IPS-18a (cell line): Measurements from ENCODE around the gene CWF19L2.
A peak's percentile ranks its signal among the peaks of the same experiment; 100 is the strongest.
"Not testable (repeated sequence)": the region's sequence is repeated elsewhere in the genome, so short reads cannot be mapped to it uniquely, and the experiment has no call there.

Experiments
- H3K27ac ChIP-seq: one replicate; pipeline ENCODE4 v1.5.1; 2013; ENCODE audit warnings: low read length
- H3K27me3 ChIP-seq: one replicate; pipeline ENCODE4 v1.6.1; 2013; ENCODE audit warnings: mild to moderate bottlenecking, low read length; ENCODE audit not compliant: control insufficient read depth, insufficient read depth
- H3K36me3 ChIP-seq: one replicate; pipeline ENCODE4 v1.6.1; 2013; ENCODE audit warnings: low read depth, low read length; ENCODE audit not compliant: control insufficient read depth
- H3K4me1 ChIP-seq: one replicate; pipeline ENCODE4 v1.6.1; 2013; ENCODE audit warnings: low read depth, low read length; ENCODE audit not compliant: control insufficient read depth
- H3K4me3 ChIP-seq: one replicate; pipeline ENCODE4 v1.5.1; 2013; ENCODE audit warnings: low read length
- H3K9ac ChIP-seq: one replicate; pipeline ENCODE4 v1.6.1; 2013; ENCODE audit warnings: mild to moderate bottlenecking, low read length, moderate library complexity
- H3K9me3 ChIP-seq: one replicate; pipeline ENCODE4 v1.6.1; 2013; ENCODE audit warnings: low read depth, low read length; ENCODE audit not compliant: control insufficient read depth

The CWF19L2 gene

GRCh38 chr11:107430525-107430924 lies 27.1 kb downstream of the CWF19L2 start:
- Histone ChIP-seq H3K4me3 (no peak overlapping the region), H3K9me3 (no peaks in the 10 kb centered on the region), H3K9ac (no peak overlapping the region), H3K36me3 (peaks cover 7% of the 10 kb centered on the region), H3K4me1 (no peaks in the 10 kb centered on the region), H3K27ac (no peak overlapping the region), H3K27me3 (no peaks in the 10 kb centered on the region)

GRCh38 chr11:107427569-107428180 lies 29.9 kb downstream of the CWF19L2 start:
- H3K4me3 ChIP-seq: no peak overlapping the region
- H3K36me3 ChIP-seq: peaks cover 7% of the 10 kb centered on the region
- H3K27me3 ChIP-seq: no peaks in the 10 kb centered on the region

GRCh38 chr11:107413352-107413751 lies 44.3 kb downstream of the CWF19L2 start:
- H3K36me3 ChIP-seq: no peaks in the 10 kb centered on the region
- no peak overlapping the region for H3K4me3 ChIP-seq
- no peaks in the 10 kb centered on the region for H3K9me3 ChIP-seq
- no peaks in the 10 kb centered on the region for H3K4me1 ChIP-seq
- H3K27ac ChIP-seq: no peak overlapping the region
- H3K27me3 ChIP-seq: no peaks in the 10 kb centered on the region
- H3K9ac ChIP-seq: no peak overlapping the region

More at GRCh38 chr11:107427569-107428180, 29.9 kb downstream of the CWF19L2 start:
- Histone ChIP-seq H3K27ac (no peak overlapping the region), H3K9me3 (no peaks in the 10 kb centered on the region), H3K4me1 (no peaks in the 10 kb centered on the region), H3K9ac (no peak overlapping the region)

- Histone ChIP-seq H3K27ac (no peak overlapping the region), H3K4me3 (no peak overlapping the region), H3K4me1 (no peaks in the 10 kb centered on the region)
Observed at GRCh38 chr11:107408762-107409211, 48.8 kb downstream of the CWF19L2 start.

GRCh38 chr11:107405260-107405659 lies 52.4 kb downstream of the CWF19L2 start:
- Histone ChIP-seq H3K36me3 (no peaks in the 10 kb centered on the region), H3K27me3 (no peaks in the 10 kb centered on the region), H3K27ac (no peak overlapping the region), H3K4me3 (no peak overlapping the region), H3K4me1 (no peaks in the 10 kb centered on the region), H3K9me3 (no peaks in the 10 kb centered on the region), H3K9ac (no peak overlapping the region)

More at GRCh38 chr11:107408762-107409211, 48.8 kb downstream of the CWF19L2 start:
- Histone ChIP-seq H3K9ac (no peak overlapping the region), H3K36me3 (no peaks in the 10 kb centered on the region), H3K9me3 (no peaks in the 10 kb centered on the region), H3K27me3 (no peaks in the 10 kb centered on the region)

GRCh38 chr11:107401131-107401530 lies 56.5 kb downstream of the CWF19L2 start:
- H3K9me3 ChIP-seq, H3K4me1 ChIP-seq, H3K4me3 ChIP-seq, H3K27ac ChIP-seq, H3K9ac ChIP-seq, H3K27me3 ChIP-seq, H3K36me3 ChIP-seq: not testable (repeated sequence)

- H3K27me3 ChIP-seq: no peaks in the 10 kb centered on the region
- no peaks in the 10 kb centered on the region for H3K9me3 ChIP-seq
- H3K4me1 ChIP-seq: peaks cover 10% of the 10 kb centered on the region
- no peak overlapping the region for H3K4me3 ChIP-seq
- H3K36me3 ChIP-seq: peaks cover under 1% of the 10 kb centered on the region
- H3K27ac ChIP-seq: peak overlapping the region; percentile 75
- peak overlapping the region; percentile 39 for H3K9ac ChIP-seq
Observed at GRCh38 chr11:107397357-107397756, 60.3 kb downstream of the CWF19L2 start.

- Histone ChIP-seq H3K36me3 (peaks cover 17% of the 10 kb centered on the region), H3K27me3 (no peaks in the 10 kb centered on the region), H3K9ac (no peak overlapping the region), H3K4me3 (no peak overlapping the region), H3K9me3 (no peaks in the 10 kb centered on the region), H3K27ac (no peak overlapping the region), H3K4me1 (peaks cover 9% of the 10 kb centered on the region)
Observed at GRCh38 chr11:107392611-107393010, 65.0 kb downstream of the CWF19L2 start.

- not testable (repeated sequence) for H3K9ac ChIP-seq, H3K9me3 ChIP-seq, H3K4me3 ChIP-seq, H3K4me1 ChIP-seq, H3K27ac ChIP-seq, H3K27me3 ChIP-seq
- peaks cover 17% of the 10 kb centered on the region for H3K36me3 ChIP-seq
Observed at GRCh38 chr11:107390701-107391100, 66.9 kb downstream of the CWF19L2 start.

GRCh38 chr11:107387666-107388065 lies 70.0 kb downstream of the CWF19L2 start:
- no peaks in the 10 kb centered on the region for H3K9me3 ChIP-seq
- no peak overlapping the region for H3K27ac ChIP-seq
- peaks cover 17% of the 10 kb centered on the region for H3K36me3 ChIP-seq
- H3K4me3 ChIP-seq: no peak overlapping the region
- H3K27me3 ChIP-seq: no peaks in the 10 kb centered on the region
- H3K9ac ChIP-seq: no peak overlapping the region
- H3K4me1 ChIP-seq: no peaks in the 10 kb centered on the region

GRCh38 chr11:107385361-107385981 lies 72.2 kb downstream of the CWF19L2 start:
- H3K36me3 ChIP-seq: peaks cover 10% of the 10 kb centered on the region
- no peaks in the 10 kb centered on the region for H3K27me3 ChIP-seq
- no peak overlapping the region for H3K27ac ChIP-seq
- H3K9me3 ChIP-seq: no peaks in the 10 kb centered on the region
- H3K4me3 ChIP-seq: no peak overlapping the region
- no peak overlapping the region for H3K9ac ChIP-seq
- no peaks in the 10 kb centered on the region for H3K4me1 ChIP-seq
